H1 (cell line): ENCODE results near the gene PPIA. TPM values are rescaled to one million over a fixed set of nuclear protein-coding genes. Genes with fewer than 3 reads are reported as not detected.

Experiments used
- ATF2 ChIP-seq: IDR thresholded peaks from 2 replicates; pipeline ENCODE4 v1.6.1; 2012; ENCODE audit warnings: low read length, inconsistent platforms
- RAD21 ChIP-seq, 2 experiments: IDR thresholded peaks in 1 of 2; conservative IDR thresholded peaks in 1 of 2; 2 replicates each; pipeline ENCODE4 v1.6.1; 2011; ENCODE audit warnings: low read depth in 2 of 2, low read length in 2 of 2, improper control_type of control experiment in 1 of 2, inconsistent platforms in 1 of 2, mild to moderate bottlenecking in 1 of 2, moderate library complexity in 1 of 2
- RBBP5 ChIP-seq: IDR thresholded peaks from 2 replicates; pipeline ENCODE4 v1.7.1; 2012; ENCODE audit warnings: low read depth, mild to moderate bottlenecking, inconsistent platforms, low read length, moderate library complexity, borderline replicate concordance
- SP1 ChIP-seq: IDR thresholded peaks from 2 replicates; pipeline ENCODE4 v1.6.1; 2011; ENCODE audit warnings: low read depth, low read length
- TBP ChIP-seq: IDR thresholded peaks from 2 replicates; pipeline ENCODE4 v1.6.1; 2011; ENCODE audit warnings: low read depth, low read length, improper control_type of control experiment
- polyA plus RNA-seq, 7 experiments: library from polyadenylated mRNA; depleted of rRNA in 3 of 7; stranded (reverse) in 5 of 7; unstranded in 2 of 7; fragments of >200 nt in 5 of 7; fragments of 200-250 nt in 2 of 7; gene quantifications; 1 replicate in 5 of 7; 2 replicates in 1 of 7; 4 replicates in 1 of 7; pipeline versions ENCODE4 v1.2.1 to v1.2.3, GENCODE V29; 2011 to 2013; ENCODE audit warnings: missing spikeins in 2 of 7, mixed read lengths in 2 of 7
- total RNA-seq: library from RNA; stranded (reverse); fragmentation: NEBNext Ultra II Directional; extraction: Animal tissue kit (Norgen Biotek cat#: 25700); gene quantifications from 2 replicates; pipeline ENCODE4 v1.2.1, GENCODE V29; 2021

The PPIA gene
- total and polyA plus RNA-seq, 2 of the 8 experiments (the other 6 are each of a cell fraction or from before 2014, with no cell fraction given) = 2,865 to 5,394 TPM

GRCh38 chr7:44756904-44757303, 39.6 kb upstream of the PPIA start (continued):
- TF ChIP-seq ATF2 (no peak), RBBP5 (no peak), RAD21 (IDR thresholded peaks at IDR 0.05 in 1 of 2, conservative IDR thresholded peaks at IDR 0.05 in 1 of 2; ENCODE audit: low read depth in 2 of 2, low read length in 2 of 2) (no peak), SP1 (no peak), TBP (no peak)
- TF ChIP-seq, all 59 proteins: peak for 0
